A549 (cell line): Measurements from ENCODE around the gene SOX15. TPM values are rescaled to one million over a fixed set of nuclear protein-coding genes. Genes with fewer than 3 reads are reported as not detected.
A peak's percentile ranks its signal among the peaks of the same experiment; 100 is the strongest.

Source experiments
- ATAC-seq, 2 experiments: fragments of 200-7000 bp in 1 of 2; fragments of >200 bp in 1 of 2; cut with Nextera tagmentation in 1 of 2; cut with Tn5 transposase in 1 of 2; 3 replicates each; pipeline versions ENCODE4 v1.8.0 to v1.9.1; 2018 to 2020; ENCODE audit warnings: mild to moderate bottlenecking in 1 of 2, moderate library complexity in 1 of 2
- CTCF ChIA-PET: fragments of 300-600 bp; sonication (Branson Sonifier 250); formaldehyde crosslinking; extraction: SDS; loops from one replicate; lab custom pipeline; 2021; ENCODE audit warnings: antibody characterized with exemption, inconsistent platforms; lab: Yijun Ruan, JAX
- POLR2A ChIA-PET: fragments of 350-600 bp; formaldehyde crosslinking; extraction: SDS; loops from one replicate; lab custom pipeline; 2021; ENCODE audit warnings: antibody characterized with exemption, inconsistent platforms; lab: Yijun Ruan, JAX
- DNase-seq, 2 experiments: peaks; one replicate each; pipeline versions ENCODE4 v3.0.0 to v3.0.0-alpha.2; 2011 to 2016; ENCODE audit warnings: low read depth in 1 of 2, low spot score in 1 of 2
- FAIRE-seq: peaks from 2 replicates; lab custom pipeline; 2011; peaks lifted over from hg19 to GRCh38; lab: Jason Lieb, UNC
- H3K27ac ChIP-seq, 2 experiments: fragments of >200 bp; sonication (Bioruptor Twin); formaldehyde crosslinking; 3 replicates each; pipeline ENCODE4 v1.5.1; 2016 to 2017
- H3K4me1 ChIP-seq: fragments of >200 bp; sonication (Bioruptor Twin); formaldehyde crosslinking; 3 replicates; pipeline ENCODE4 v1.6.1; 2016
- H3K4me2 ChIP-seq: fragments of >200 bp; sonication (Bioruptor Twin); formaldehyde crosslinking; 3 replicates; pipeline ENCODE4 v1.6.1; 2016
- H3K4me3 ChIP-seq: fragments of >200 bp; sonication (Bioruptor Twin); formaldehyde crosslinking; 3 replicates; pipeline ENCODE4 v1.5.1; 2016
- H3K9me3 ChIP-seq: fragments of >200 bp; sonication (Bioruptor Twin); formaldehyde crosslinking; 3 replicates; pipeline ENCODE4 v1.6.1; 2016
- CBX8 ChIP-seq: fragments of 200-600 bp; sonication (generic); IDR thresholded peaks from 2 replicates; pipeline ENCODE4 v1.6.1; 2016
- CHD2 ChIP-seq: fragments of 150-350 bp; IDR thresholded peaks from 2 replicates; pipeline ENCODE4 v1.6.1; 2014; ENCODE audit warnings: low read length; ENCODE audit not compliant: partially characterized antibody
- CHD4 ChIP-seq: fragments of 200-600 bp; sonication (generic); IDR thresholded peaks from 2 replicates; pipeline ENCODE4 v1.6.1; 2016; ENCODE audit warnings: antibody characterized with exemption, mild to moderate bottlenecking, borderline replicate concordance
- FOSL2 ChIP-seq, 2 experiments: fragments of 450-650 bp in 1 of 2; fragments of >200 bp in 1 of 2; sonication (Bioruptor Twin) in 1 of 2; formaldehyde crosslinking; IDR thresholded peaks; 2 replicates each; pipeline versions ENCODE4 v1.5.0 to v1.6.1; 2016 to 2020; ENCODE audit warnings: mild to moderate bottlenecking in 1 of 2, moderate library complexity in 1 of 2
- GATA3 ChIP-seq: IDR thresholded peaks from 2 replicates; pipeline ENCODE4 v1.6.1; 2012; ENCODE audit warnings: borderline replicate concordance
- HEYL ChIP-seq: fragments of 250-450 bp; sonication (Bioruptor Pico); IDR thresholded peaks from 2 replicates; pipeline ENCODE4 v1.8.0; 2021; ENCODE audit warnings: mild to moderate bottlenecking, moderate library complexity
- HOXA7 ChIP-seq: fragments of 250-450 bp; sonication (Bioruptor Pico); IDR thresholded peaks from 2 replicates; pipeline ENCODE4 v1.5.0; 2020; ENCODE audit warnings: mild to moderate bottlenecking, moderate library complexity
- KDM1A ChIP-seq: fragments of 200-600 bp; sonication (generic); IDR thresholded peaks from 2 replicates; pipeline ENCODE4 v1.6.1; 2016; ENCODE audit warnings: low read depth, mild to moderate bottlenecking
- NFE2L2 ChIP-seq: fragments of 150-350 bp; conservative IDR thresholded peaks from 2 replicates; pipeline ENCODE4 v1.6.1; 2014; ENCODE audit warnings: low read length
- POLR2A ChIP-seq: IDR thresholded peaks from 2 replicates; pipeline ENCODE4 v1.6.1; 2012; ENCODE audit warnings: mild to moderate bottlenecking, low read length
- POLR2AphosphoS2 ChIP-seq: conservative IDR thresholded peaks from 2 replicates; pipeline ENCODE4 v1.6.1; 2012; ENCODE audit warnings: low read length, improper control_type of control experiment, inconsistent platforms
- RAD21 ChIP-seq, 2 experiments: fragments of >200 bp in 1 of 2; sonication (Bioruptor Twin) in 1 of 2; formaldehyde crosslinking in 1 of 2; IDR thresholded peaks in 1 of 2; conservative IDR thresholded peaks in 1 of 2; 2 replicates in 1 of 2; 3 replicates in 1 of 2; pipeline ENCODE4 v1.6.1; 2012 to 2018; ENCODE audit warnings: inconsistent platforms in 1 of 2
- SMC3 ChIP-seq: fragments of >200 bp; sonication (Bioruptor Twin); formaldehyde crosslinking; IDR thresholded peaks from 3 replicates; pipeline ENCODE4 v1.6.1; 2018; ENCODE audit warnings: inconsistent platforms
- SREBF2 ChIP-seq: fragments of 450-650 bp; IDR thresholded peaks from 2 replicates; pipeline ENCODE4 v1.6.1; 2014; ENCODE audit warnings: mild to moderate bottlenecking, moderate library complexity
- TP53 ChIP-seq: fragments of 250-450 bp; sonication (Bioruptor Pico); IDR thresholded peaks from 2 replicates; pipeline ENCODE4 v1.5.0; 2021; ENCODE audit warnings: mild to moderate bottlenecking, moderate library complexity
- ZNF302 ChIP-seq: fragments of 250-450 bp; sonication (Bioruptor Pico); IDR thresholded peaks from 2 replicates; pipeline ENCODE4 v1.9.0; 2021; ENCODE audit warnings: inconsistent platforms, mild to moderate bottlenecking, moderate library complexity
- ZSCAN20 ChIP-seq: fragments of 250-450 bp; sonication (Bioruptor Pico); IDR thresholded peaks from 2 replicates; pipeline ENCODE4 v1.8.0; 2022; ENCODE audit warnings: mild to moderate bottlenecking, moderate library complexity
- WGBS: methylation state at CpG from one replicate; pipeline ENCODE4 v1.1.6; 2017; ENCODE audit errors: missing lambda C conversion rate; 5-methylcytosine and 5-hydroxymethylcytosine counted together
- polyA plus RNA-seq, 4 experiments: library from polyadenylated mRNA; depleted of rRNA in 3 of 4; stranded (reverse); fragments of >200 nt; fragmentation: RNase III in 1 of 4; extraction: RNeasy Plus Mini Kit Qiagen cat#74134 plus additional on column Dnase treatment in 1 of 4; gene quantifications; 2 replicates in 3 of 4; 3 replicates in 1 of 4; pipeline ENCODE4 v1.2.3, GENCODE V29; 2011 to 2017
- TF ChIP-seq, protein P1 (sequence below): fragments of 250-450 bp; sonication (Bioruptor Pico); IDR thresholded peaks from 2 replicates; pipeline ENCODE4 v1.5.0; 2020; ENCODE audit warnings: low read depth, mild to moderate bottlenecking, moderate library complexity
- TF ChIP-seq, protein P2 (sequence below): fragments of >200 bp; sonication (Bioruptor Twin); formaldehyde crosslinking; IDR thresholded peaks from 2 replicates; pipeline ENCODE4 v1.6.1; 2016
- TF ChIP-seq, protein P3 (sequence below): IDR thresholded peaks from 2 replicates; pipeline ENCODE4 v1.6.1; 2012
- TF ChIP-seq, protein P4 (sequence below): fragments of 150-350 bp; IDR thresholded peaks from 2 replicates; pipeline ENCODE4 v1.6.1; 2014; ENCODE audit warnings: low read depth, mild to moderate bottlenecking, low read length
- TF ChIP-seq, protein P5 (sequence below): fragments of >200 bp; sonication (Bioruptor Twin); formaldehyde crosslinking; IDR thresholded peaks from 3 replicates; pipeline ENCODE4 v1.5.1; 2016
- TF ChIP-seq, protein P6 (sequence below): fragments of 200-600 bp; sonication (generic); IDR thresholded peaks from 2 replicates; pipeline ENCODE4 v1.6.1; 2016; ENCODE audit warnings: antibody characterized with exemption, mild to moderate bottlenecking, moderate library complexity

The SOX15 gene
- polyA plus RNA-seq, 2 of the 4 experiments (the other 2 are of a cell fraction) = 0.05 to 0.19 TPM

DNA sequence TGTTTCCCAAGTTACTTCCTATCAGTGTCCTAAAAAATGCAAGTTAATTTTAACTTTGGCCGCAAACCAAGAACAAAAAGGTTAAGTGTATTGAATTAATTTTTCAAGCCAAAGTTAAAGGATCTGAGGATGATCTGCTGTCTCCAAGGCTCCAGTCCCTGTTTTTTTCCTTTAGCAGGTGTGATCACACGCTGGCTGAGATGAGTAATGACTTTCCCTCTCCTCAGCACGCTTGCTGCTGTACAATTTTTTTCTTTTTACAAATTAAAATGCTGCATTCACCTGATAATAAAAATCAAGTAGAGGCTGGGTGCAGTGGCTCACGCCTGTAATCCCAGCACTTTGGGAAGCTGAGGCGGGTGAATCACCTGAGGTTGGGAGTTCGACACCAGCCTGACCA is 45.0 kb downstream of the SOX15 start:
- no peak for ATAC-seq
- WGBS = 69% methylated on average over 6 of the region's 6 CpGs
- no peak overlapping the region for H3K27ac ChIP-seq
- FAIRE-seq = peak; percentile 88
- H3K4me1 ChIP-seq = peaks cover 13% of the 10 kb centered on the region
- POLR2A ChIA-PET = no interaction called here
- H3K4me3 ChIP-seq = no peak overlapping the region
- no peak overlapping the region for H3K4me2 ChIP-seq
- CTCF ChIA-PET = interaction anchor here (16.8 kb wide), 1 partner anchor 15 kb away, joined by 190 read pairs; the partner anchor contains the start of genes SENP3 and TNFSF13
- TF ChIP-seq CBX8 = no peak
- TF ChIP-seq, protein P1, sequence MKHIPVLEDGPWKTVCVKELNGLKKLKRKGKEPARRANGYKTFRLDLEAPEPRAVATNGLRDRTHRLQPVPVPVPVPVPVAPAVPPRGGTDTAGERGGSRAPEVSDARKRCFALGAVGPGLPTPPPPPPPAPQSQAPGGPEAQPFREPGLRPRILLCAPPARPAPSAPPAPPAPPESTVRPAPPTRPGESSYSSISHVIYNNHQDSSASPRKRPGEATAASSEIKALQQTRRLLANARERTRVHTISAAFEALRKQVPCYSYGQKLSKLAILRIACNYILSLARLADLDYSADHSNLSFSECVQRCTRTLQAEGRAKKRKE (CRISPR knock-in tag) = no peak
- TF ChIP-seq, protein P2, sequence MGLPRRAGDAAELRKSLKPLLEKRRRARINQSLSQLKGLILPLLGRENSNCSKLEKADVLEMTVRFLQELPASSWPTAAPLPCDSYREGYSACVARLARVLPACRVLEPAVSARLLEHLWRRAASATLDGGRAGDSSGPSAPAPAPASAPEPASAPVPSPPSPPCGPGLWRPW = no peak
- TF ChIP-seq ZNF302 (CRISPR knock-in tag) = no peak
- TF ChIP-seq, protein P3, sequence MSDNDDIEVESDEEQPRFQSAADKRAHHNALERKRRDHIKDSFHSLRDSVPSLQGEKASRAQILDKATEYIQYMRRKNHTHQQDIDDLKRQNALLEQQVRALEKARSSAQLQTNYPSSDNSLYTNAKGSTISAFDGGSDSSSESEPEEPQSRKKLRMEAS = no peak
- TF ChIP-seq HEYL (CRISPR knock-in tag) = no peak
- TF ChIP-seq, all 56 proteins: peak for 0
- no peaks in the 10 kb centered on the region for H3K9me3 ChIP-seq
- no peak for DNase-seq

DNA sequence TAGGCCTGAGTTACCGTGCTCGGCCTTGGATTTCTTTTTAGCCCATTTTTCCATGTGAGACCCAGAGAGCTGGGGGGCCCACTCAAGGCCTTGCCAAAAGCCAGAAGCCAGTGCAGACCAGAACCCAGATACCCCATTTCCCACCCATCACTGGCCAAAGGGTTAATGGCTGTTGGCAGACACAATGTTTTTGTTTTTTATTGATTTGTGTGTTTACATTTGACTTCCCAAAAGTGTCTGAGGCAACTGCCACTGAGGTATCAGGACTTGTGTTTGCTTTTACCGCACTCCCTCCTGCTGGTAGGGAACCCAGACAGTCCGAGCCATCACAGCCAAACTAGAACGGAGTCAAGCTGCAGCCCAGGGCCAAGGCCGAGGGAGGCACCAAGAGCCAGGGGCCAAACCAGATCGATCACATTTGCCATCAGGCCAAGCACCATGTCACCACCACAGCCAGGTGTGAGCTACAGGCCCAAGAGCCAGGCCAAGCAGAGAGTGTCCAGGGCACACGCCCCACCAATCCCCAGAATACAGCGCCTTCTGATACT is 48.7 kb downstream of the SOX15 start:
- ATAC-seq = no peak
- H3K9me3 ChIP-seq = peaks cover 20% of the 10 kb centered on the region
- no peak overlapping the region for H3K4me2 ChIP-seq
- WGBS = 88% methylated on average over 9 of the region's 9 CpGs
- no peak overlapping the region for H3K4me3 ChIP-seq
- FAIRE-seq = no peak
- no peak overlapping the region for H3K27ac ChIP-seq
- TF ChIP-seq ZSCAN20 (CRISPR knock-in tag) (no peak), RAD21 (conservative IDR thresholded peaks at IDR 0.05 in 1 of 2, IDR thresholded peaks at IDR 0.05 in 1 of 2) (no peak), SREBF2 (no peak), FOSL2 (IDR thresholded peaks at IDR 0.05) (no peak), FOSL2 (CRISPR knock-in tag; IDR thresholded peaks at IDR 0.05) (no peak), CHD4 (no peak), KDM1A (no peak), SMC3 (no peak), ZNF302 (CRISPR knock-in tag) (no peak), HOXA7 (CRISPR knock-in tag) (no peak)
- TF ChIP-seq, protein P4, sequence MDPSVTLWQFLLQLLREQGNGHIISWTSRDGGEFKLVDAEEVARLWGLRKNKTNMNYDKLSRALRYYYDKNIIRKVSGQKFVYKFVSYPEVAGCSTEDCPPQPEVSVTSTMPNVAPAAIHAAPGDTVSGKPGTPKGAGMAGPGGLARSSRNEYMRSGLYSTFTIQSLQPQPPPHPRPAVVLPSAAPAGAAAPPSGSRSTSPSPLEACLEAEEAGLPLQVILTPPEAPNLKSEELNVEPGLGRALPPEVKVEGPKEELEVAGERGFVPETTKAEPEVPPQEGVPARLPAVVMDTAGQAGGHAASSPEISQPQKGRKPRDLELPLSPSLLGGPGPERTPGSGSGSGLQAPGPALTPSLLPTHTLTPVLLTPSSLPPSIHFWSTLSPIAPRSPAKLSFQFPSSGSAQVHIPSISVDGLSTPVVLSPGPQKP = no peak
- CTCF ChIA-PET = interaction anchor here (0.9 to 16.8 kb wide), 7 partner anchors 8 to 185 kb away, joined by 3 to 190 read pairs (median 4); partner anchors contain the start of genes SENP3, TMEM95, TNFSF12 and TNFSF13
- DNase-seq = no peak
- H3K4me1 ChIP-seq = no peaks in the 10 kb centered on the region
- POLR2A ChIA-PET = no interaction called here

DNA sequence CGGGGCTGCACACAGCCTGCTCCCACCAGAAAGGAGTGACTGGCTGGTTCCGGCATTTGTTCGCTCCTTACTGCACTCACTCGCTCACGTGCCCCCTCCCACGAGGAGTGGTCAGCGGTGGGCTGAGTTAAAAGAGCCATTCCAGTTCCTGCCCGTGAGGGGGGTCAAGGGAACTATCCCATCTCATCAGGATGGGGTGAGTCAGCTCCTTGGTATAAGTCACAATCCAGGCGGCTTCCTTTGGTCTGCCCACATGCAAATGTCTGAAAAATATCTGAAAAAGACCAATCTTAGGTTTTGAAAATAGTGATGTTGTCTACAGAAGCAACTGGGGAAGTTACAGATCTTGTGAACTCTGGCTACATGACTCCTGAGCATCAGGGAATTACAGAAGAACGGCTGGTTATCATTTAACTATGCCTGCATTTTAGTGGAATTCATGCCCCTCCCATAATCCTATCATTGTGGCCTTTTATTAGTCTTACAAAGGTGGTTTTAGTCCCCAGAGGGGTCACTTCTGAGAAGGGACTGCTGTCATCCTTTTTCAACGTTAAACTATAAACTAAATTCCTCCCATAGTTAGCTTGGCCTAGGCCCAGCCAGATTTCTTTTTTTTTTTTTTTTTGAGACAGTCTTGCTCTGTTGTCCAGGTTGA is 50.9 kb downstream of the SOX15 start:
- POLR2A ChIA-PET = no interaction called here
- no peak for ATAC-seq
- 59% methylated on average over 11 of the region's 11 CpGs for WGBS
- H3K27ac ChIP-seq = no peak overlapping the region
- H3K4me2 ChIP-seq = no peak overlapping the region
- FAIRE-seq = no peak
- H3K4me1 ChIP-seq = no peaks in the 10 kb centered on the region
- DNase-seq = no peak
- H3K9me3 ChIP-seq = peaks cover 20% of the 10 kb centered on the region
- no peak overlapping the region for H3K4me3 ChIP-seq
- CTCF ChIA-PET = interaction anchor here (0.8 to 16.8 kb wide), 6 partner anchors 8 to 102 kb away, joined by 3 to 190 read pairs (median 5); partner anchors contain the start of genes SENP3 and TNFSF13
- TF ChIP-seq, protein P3 = no peak
- TF ChIP-seq POLR2A = no peak
- TF ChIP-seq NFE2L2 = no peak
- no peak for TF ChIP-seq TP53 (CRISPR knock-in tag)
- TF ChIP-seq ZNF302 (CRISPR knock-in tag) = no peak
- TF ChIP-seq POLR2AphosphoS2 = no peak
- no peak for TF ChIP-seq GATA3
- TF ChIP-seq, protein P5, sequence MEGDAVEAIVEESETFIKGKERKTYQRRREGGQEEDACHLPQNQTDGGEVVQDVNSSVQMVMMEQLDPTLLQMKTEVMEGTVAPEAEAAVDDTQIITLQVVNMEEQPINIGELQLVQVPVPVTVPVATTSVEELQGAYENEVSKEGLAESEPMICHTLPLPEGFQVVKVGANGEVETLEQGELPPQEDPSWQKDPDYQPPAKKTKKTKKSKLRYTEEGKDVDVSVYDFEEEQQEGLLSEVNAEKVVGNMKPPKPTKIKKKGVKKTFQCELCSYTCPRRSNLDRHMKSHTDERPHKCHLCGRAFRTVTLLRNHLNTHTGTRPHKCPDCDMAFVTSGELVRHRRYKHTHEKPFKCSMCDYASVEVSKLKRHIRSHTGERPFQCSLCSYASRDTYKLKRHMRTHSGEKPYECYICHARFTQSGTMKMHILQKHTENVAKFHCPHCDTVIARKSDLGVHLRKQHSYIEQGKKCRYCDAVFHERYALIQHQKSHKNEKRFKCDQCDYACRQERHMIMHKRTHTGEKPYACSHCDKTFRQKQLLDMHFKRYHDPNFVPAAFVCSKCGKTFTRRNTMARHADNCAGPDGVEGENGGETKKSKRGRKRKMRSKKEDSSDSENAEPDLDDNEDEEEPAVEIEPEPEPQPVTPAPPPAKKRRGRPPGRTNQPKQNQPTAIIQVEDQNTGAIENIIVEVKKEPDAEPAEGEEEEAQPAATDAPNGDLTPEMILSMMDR = no peak
- TF ChIP-seq CHD2 = no peak
- TF ChIP-seq, protein P2 = no peak
- TF ChIP-seq, protein P6, sequence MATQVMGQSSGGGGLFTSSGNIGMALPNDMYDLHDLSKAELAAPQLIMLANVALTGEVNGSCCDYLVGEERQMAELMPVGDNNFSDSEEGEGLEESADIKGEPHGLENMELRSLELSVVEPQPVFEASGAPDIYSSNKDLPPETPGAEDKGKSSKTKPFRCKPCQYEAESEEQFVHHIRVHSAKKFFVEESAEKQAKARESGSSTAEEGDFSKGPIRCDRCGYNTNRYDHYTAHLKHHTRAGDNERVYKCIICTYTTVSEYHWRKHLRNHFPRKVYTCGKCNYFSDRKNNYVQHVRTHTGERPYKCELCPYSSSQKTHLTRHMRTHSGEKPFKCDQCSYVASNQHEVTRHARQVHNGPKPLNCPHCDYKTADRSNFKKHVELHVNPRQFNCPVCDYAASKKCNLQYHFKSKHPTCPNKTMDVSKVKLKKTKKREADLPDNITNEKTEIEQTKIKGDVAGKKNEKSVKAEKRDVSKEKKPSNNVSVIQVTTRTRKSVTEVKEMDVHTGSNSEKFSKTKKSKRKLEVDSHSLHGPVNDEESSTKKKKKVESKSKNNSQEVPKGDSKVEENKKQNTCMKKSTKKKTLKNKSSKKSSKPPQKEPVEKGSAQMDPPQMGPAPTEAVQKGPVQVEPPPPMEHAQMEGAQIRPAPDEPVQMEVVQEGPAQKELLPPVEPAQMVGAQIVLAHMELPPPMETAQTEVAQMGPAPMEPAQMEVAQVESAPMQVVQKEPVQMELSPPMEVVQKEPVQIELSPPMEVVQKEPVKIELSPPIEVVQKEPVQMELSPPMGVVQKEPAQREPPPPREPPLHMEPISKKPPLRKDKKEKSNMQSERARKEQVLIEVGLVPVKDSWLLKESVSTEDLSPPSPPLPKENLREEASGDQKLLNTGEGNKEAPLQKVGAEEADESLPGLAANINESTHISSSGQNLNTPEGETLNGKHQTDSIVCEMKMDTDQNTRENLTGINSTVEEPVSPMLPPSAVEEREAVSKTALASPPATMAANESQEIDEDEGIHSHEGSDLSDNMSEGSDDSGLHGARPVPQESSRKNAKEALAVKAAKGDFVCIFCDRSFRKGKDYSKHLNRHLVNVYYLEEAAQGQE = no peak
